Gastroesophageal sphincter (tissue), 3 donors: ENCODE data around the gene COA7.
A peak's percentile ranks its signal among the peaks of the same experiment; 100 is the strongest.
"Not testable (repeated sequence)": the region's sequence is repeated elsewhere in the genome, so short reads cannot be mapped to it uniquely, and the experiment has no call there.

Experiments
- POLR2AphosphoS5 ChIP-seq: sonication (generic); formaldehyde crosslinking; IDR thresholded peaks from one replicate; pipeline ENCODE4 v1.6.1; 2017; ENCODE audit warnings: antibody characterized with exemption
- TF ChIP-seq, protein P1 (sequence below), 4 experiments: fragments of 200-600 bp in 2 of 4; fragments of 450-650 bp in 2 of 4; sonication (generic) in 1 of 4; IDR thresholded peaks; one replicate each; pipeline ENCODE4 v1.5.1; 2017 to 2019; ENCODE audit warnings: antibody characterized with exemption in 4 of 4, mild to moderate bottlenecking in 2 of 4, moderate library complexity in 2 of 4

DNA sequence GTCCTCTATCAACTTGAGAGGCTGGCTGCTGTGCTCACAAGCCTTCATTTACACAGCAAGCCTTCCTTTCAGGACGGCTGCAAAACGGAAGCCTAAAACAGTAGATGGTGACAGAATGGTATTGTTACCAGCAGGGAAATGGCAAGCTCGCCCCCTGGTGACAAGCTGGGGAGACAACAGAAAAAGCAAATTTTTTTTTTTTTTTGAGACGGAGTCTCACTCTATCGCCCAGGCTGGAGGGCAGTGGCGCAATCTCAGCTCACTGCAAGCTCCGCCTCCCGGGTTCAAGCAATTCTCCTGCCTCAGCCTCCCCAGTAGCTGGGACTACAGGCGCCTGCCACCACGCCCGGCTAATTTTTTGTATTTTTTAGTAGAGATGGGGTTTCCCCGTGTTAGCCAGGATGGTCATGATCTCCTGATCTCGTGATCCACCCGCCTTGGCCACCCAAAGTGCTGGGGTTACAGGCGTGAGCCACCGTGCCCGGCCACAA is 11.8 kb downstream of the COA7 start:
- TF ChIP-seq, protein P1, sequence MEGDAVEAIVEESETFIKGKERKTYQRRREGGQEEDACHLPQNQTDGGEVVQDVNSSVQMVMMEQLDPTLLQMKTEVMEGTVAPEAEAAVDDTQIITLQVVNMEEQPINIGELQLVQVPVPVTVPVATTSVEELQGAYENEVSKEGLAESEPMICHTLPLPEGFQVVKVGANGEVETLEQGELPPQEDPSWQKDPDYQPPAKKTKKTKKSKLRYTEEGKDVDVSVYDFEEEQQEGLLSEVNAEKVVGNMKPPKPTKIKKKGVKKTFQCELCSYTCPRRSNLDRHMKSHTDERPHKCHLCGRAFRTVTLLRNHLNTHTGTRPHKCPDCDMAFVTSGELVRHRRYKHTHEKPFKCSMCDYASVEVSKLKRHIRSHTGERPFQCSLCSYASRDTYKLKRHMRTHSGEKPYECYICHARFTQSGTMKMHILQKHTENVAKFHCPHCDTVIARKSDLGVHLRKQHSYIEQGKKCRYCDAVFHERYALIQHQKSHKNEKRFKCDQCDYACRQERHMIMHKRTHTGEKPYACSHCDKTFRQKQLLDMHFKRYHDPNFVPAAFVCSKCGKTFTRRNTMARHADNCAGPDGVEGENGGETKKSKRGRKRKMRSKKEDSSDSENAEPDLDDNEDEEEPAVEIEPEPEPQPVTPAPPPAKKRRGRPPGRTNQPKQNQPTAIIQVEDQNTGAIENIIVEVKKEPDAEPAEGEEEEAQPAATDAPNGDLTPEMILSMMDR (IDR thresholded peaks at IDR 0.05) = peak; percentile 57 to 79 (median 67)
- TF ChIP-seq POLR2AphosphoS5 = not testable (repeated sequence)
